HG02943 (cell line): ENCODE measurements around the gene CACNA1C.

ENCODE experiments used
- ATAC-seq: cut with Tn5 transposase; IDR thresholded peaks from one replicate; pipeline ENCODE4 v1.9.1; 2021; ENCODE audit warnings: mild to moderate bottlenecking, low read depth, moderate library complexity; ENCODE audit not compliant: unreplicated experiment

Gene CACNA1C

GRCh38 chr12:2623472-2623871, 570.7 kb downstream of the CACNA1C start:
- ATAC-seq, result no peak

GRCh38 chr12:2624543-2625288, 571.9 kb downstream of the CACNA1C start:
- no peak for ATAC-seq

- no peak for ATAC-seq
Observed at GRCh38 chr12:2625289-2625612, 572.5 kb downstream of the CACNA1C start.

- ATAC-seq, result no peak
Observed at GRCh38 chr12:2627076-2627834, 574.5 kb downstream of the CACNA1C start.

- no peak for ATAC-seq
Observed at GRCh38 chr12:2627835-2628191, 575.0 kb downstream of the CACNA1C start.

- no peak for ATAC-seq
Observed at GRCh38 chr12:2628401-2628800, 575.6 kb downstream of the CACNA1C start.

GRCh38 chr12:2629051-2629450, 576.3 kb downstream of the CACNA1C start:
- no peak for ATAC-seq

- ATAC-seq, result no peak
Observed at GRCh38 chr12:2631653-2632350, 579.0 kb downstream of the CACNA1C start.

GRCh38 chr12:2633176-2633824, 580.5 kb downstream of the CACNA1C start:
- no peak for ATAC-seq

GRCh38 chr12:2633825-2634200, 581.0 kb downstream of the CACNA1C start:
- ATAC-seq, result no peak

GRCh38 chr12:2634471-2634870, 581.7 kb downstream of the CACNA1C start:
- no peak for ATAC-seq

- no peak for ATAC-seq
Observed at GRCh38 chr12:2636741-2637340, 584.1 kb downstream of the CACNA1C start.

GRCh38 chr12:2637371-2637770, 584.6 kb downstream of the CACNA1C start:
- no peak for ATAC-seq

- ATAC-seq, result no peak
Observed at GRCh38 chr12:2638273-2639019, 585.7 kb downstream of the CACNA1C start.

- no peak for ATAC-seq
Observed at GRCh38 chr12:2639020-2639298, 586.2 kb downstream of the CACNA1C start.

- ATAC-seq, result no peak
Observed at GRCh38 chr12:2640281-2640680, 587.5 kb downstream of the CACNA1C start.

GRCh38 chr12:2640709-2641108, 587.9 kb downstream of the CACNA1C start:
- no peak for ATAC-seq

- ATAC-seq, result no peak
Observed at GRCh38 chr12:2641207-2641606, 588.4 kb downstream of the CACNA1C start.

GRCh38 chr12:2641761-2642160, 589.0 kb downstream of the CACNA1C start:
- ATAC-seq, result no peak

GRCh38 chr12:2642176-2642892, 589.5 kb downstream of the CACNA1C start:
- ATAC-seq, result no peak
